ENCODE results near the gene UBE2F. TPM values are rescaled to one million over a fixed set of nuclear protein-coding genes. Genes with fewer than 3 reads are reported as not detected.

The UBE2F gene
- total and polyA plus RNA-seq, 2 of the 13 experiments (the other 11 are each of a cell fraction or from before 2014, with no cell fraction given), result 35.4 to 73.1 TPM

GRCh38 chr2:238060542-238061314 lies 93.9 kb downstream of the UBE2F start, which contains the start of gene SCLY (continued):
- TF ChIP-seq SKIL (CRISPR knock-in tag; IDR thresholded peaks at IDR 0.05; ENCODE audit: borderline replicate concordance) (peak; percentile 39; the same call in 1 of the 2 replicates), MZF1 (CRISPR knock-in tag; IDR thresholded peaks at IDR 0.05; ENCODE audit: borderline replicate concordance) (no peak), DR1 (CRISPR knock-in tag; IDR thresholded peaks at IDR 0.05) (peak; percentile 88), ZNF609 (CRISPR knock-in tag; IDR thresholded peaks at IDR 0.05; ENCODE audit: borderline replicate concordance) (no peak), NCOA2 (CRISPR knock-in tag; IDR thresholded peaks at IDR 0.05) (0 out of 2 replicates have a peak, but pooled peaks have one; percentile 38), GPN1 (CRISPR knock-in tag; IDR thresholded peaks at IDR 0.05; ENCODE audit: borderline replicate concordance) (peak; percentile 97), NR1H2 (CRISPR knock-in tag; IDR thresholded peaks at IDR 0.05; ENCODE audit: borderline replicate concordance, low read depth) (0 out of 2 replicates have a peak, but pooled peaks have one; percentile 25), THAP9 (CRISPR knock-in tag; IDR thresholded peaks at IDR 0.05; ENCODE audit: borderline replicate concordance) (peak; percentile 94), ZSCAN5A (CRISPR knock-in tag; IDR thresholded peaks at IDR 0.05; ENCODE audit: borderline replicate concordance) (no peak), ZNF468 (CRISPR knock-in tag; IDR thresholded peaks at IDR 0.05) (peak; percentile 95; the same call in 1 of the 2 replicates), ZNF264 (CRISPR knock-in tag; IDR thresholded peaks at IDR 0.05) (no peak), ZNF3 (CRISPR knock-in tag; IDR thresholded peaks at IDR 0.05) (0 out of 2 replicates have a peak, but pooled peaks have one; percentile 57), ZXDC (CRISPR knock-in tag; IDR thresholded peaks at IDR 0.05) (peak; percentile 9; the same call in 1 of the 2 replicates)
